ENCODE data around the gene C2orf81.

Gene C2orf81

DNA sequence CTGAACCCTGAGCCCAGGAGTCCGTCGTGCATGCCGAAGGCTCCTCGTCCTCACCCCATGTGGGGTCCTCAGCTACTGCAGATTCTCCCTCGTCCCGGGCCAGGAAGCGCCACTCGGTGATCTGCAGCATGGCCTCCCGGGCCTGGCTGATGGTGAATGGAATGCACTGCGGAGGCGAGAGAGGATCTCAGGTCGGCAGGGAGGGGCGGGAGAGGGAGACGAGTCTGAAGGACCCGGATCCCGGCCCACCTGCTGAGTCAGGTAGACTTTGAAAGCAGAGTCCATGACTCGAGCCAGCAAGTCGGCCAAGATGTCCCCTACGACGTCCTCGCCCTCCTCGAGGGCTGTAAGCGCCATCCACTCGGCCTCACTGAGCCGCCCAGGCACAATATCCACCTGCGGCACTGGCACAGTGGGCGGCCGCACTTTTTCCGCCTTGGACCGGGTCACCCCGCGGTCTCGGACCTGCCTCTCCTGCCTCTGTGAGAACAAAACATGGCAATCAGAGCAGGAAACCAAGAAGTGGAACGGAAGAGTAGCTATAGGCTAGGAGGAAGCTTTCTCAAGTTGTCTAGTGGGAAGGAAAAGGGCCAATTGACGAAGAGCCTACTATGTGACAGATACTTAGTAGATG lies 5.5 kb downstream of the C2orf81 start:
- TF ChIP-seq, protein P1, sequence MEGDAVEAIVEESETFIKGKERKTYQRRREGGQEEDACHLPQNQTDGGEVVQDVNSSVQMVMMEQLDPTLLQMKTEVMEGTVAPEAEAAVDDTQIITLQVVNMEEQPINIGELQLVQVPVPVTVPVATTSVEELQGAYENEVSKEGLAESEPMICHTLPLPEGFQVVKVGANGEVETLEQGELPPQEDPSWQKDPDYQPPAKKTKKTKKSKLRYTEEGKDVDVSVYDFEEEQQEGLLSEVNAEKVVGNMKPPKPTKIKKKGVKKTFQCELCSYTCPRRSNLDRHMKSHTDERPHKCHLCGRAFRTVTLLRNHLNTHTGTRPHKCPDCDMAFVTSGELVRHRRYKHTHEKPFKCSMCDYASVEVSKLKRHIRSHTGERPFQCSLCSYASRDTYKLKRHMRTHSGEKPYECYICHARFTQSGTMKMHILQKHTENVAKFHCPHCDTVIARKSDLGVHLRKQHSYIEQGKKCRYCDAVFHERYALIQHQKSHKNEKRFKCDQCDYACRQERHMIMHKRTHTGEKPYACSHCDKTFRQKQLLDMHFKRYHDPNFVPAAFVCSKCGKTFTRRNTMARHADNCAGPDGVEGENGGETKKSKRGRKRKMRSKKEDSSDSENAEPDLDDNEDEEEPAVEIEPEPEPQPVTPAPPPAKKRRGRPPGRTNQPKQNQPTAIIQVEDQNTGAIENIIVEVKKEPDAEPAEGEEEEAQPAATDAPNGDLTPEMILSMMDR (conservative IDR thresholded peaks at IDR 0.05; ENCODE audit: low read depth, low read length): no peak
- Histone ChIP-seq H3K4me3 (IDR thresholded peaks at IDR 0.05; ENCODE audit: insufficient read depth, low read depth, low read length) (no peak overlapping the region), H4K20me1 (ENCODE audit: insufficient read depth) (no peaks in the 10 kb centered on the region), H3K4me1 (ENCODE audit: low read depth, poor library complexity, severe bottlenecking) (peaks cover 7% of the 10 kb centered on the region), H3K27me3 (ENCODE audit: insufficient read depth, low read depth) (no peaks in the 10 kb centered on the region), H3K9ac (no peak overlapping the region), H3K36me3 (ENCODE audit: insufficient read depth) (no peaks in the 10 kb centered on the region), H3K27ac (no peak overlapping the region), H2AFZ (ENCODE audit: low read depth) (no peak overlapping the region), H3K4me2 (no peak overlapping the region), H3K79me2 (ENCODE audit: insufficient read depth, low read depth) (no peaks in the 10 kb centered on the region)

DNA sequence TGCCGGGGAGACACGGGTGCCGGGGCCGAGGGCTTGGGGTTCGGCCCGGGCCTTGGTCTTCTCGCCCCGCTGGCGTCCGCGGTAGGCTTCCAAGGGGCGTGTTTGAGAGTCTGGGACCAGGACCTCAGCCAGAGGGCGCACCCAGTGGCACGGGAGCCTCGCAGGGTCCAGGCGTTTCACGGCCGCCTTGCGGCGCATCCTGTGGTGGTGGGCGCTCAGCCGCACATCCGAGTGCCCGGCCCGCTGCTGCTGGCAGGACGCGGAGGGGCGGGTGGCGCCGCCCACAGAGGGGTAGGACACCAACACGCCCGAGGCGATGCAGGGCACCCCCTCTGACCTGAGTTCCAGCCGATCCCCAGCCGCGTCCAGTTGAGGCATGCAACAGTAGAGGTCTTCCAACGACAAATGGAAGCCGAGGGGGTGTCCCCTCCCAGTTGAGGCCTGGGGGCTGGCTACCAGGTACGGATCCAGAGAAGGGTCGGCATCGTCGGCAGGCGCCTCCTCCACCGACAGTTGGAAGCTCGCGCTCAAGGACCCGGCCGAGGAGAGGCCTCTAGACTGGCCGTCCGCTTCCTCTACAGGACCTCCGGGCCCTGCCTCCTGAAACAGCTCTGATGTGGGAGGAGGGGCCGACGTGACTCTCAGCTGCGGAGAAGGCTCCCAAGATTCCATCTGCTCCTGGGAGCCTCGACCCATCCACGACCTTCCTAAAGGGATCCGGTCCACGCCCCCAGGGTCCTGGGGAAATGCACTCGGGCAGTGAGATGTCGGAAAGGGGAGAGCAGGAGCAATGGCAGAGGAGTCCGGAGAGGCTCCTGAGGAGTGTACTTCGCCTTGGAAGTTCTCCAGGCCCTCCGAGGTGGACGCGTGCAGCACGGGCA lies 6.3 kb downstream of the C2orf81 start:
- Histone ChIP-seq H3K36me3 (ENCODE audit: insufficient read depth) (no peaks in the 10 kb centered on the region), H3K27me3 (ENCODE audit: insufficient read depth, low read depth) (no peaks in the 10 kb centered on the region), H3K9ac (no peak overlapping the region), H3K27ac (no peak overlapping the region), H3K4me3 (IDR thresholded peaks at IDR 0.05; ENCODE audit: insufficient read depth, low read depth, low read length) (no peak overlapping the region), H4K20me1 (ENCODE audit: insufficient read depth) (no peaks in the 10 kb centered on the region), H3K79me2 (ENCODE audit: insufficient read depth, low read depth) (no peaks in the 10 kb centered on the region), H3K4me2 (no peak overlapping the region), H2AFZ (ENCODE audit: low read depth) (no peak overlapping the region), H3K4me1 (ENCODE audit: low read depth, poor library complexity, severe bottlenecking) (no peaks in the 10 kb centered on the region)
- TF ChIP-seq, protein P1 (conservative IDR thresholded peaks at IDR 0.05; ENCODE audit: low read depth, low read length): no peak

DNA sequence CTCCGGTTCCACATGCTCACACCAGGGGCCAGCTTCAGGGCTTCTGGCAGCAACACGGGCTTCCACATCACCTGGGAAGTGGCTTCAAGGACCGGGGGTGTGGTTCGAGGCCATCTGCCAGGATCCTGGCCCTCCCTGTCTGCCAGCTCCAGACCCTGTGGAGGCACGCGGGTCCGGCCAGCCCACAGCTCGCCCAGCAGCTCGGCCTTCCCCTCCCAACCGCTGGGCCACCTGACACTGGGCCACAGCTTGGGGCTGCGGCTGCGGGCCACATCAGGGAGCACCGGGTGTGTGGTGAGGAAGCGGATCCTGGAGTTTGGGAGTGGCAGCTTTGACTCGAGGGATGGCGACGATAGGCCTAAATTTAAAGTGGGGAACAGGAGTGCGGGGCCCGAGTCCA lies 7.0 kb downstream of the C2orf81 start:
- no peaks in the 10 kb centered on the region for H3K27me3 ChIP-seq (ENCODE audit: insufficient read depth, low read depth)
- no peaks in the 10 kb centered on the region for H3K4me1 ChIP-seq (ENCODE audit: low read depth, poor library complexity, severe bottlenecking)
- H4K20me1 ChIP-seq (ENCODE audit: insufficient read depth): no peaks in the 10 kb centered on the region
- no peak overlapping the region for H3K27ac ChIP-seq
- TF ChIP-seq, protein P1 (conservative IDR thresholded peaks at IDR 0.05; ENCODE audit: low read depth, low read length): no peak
- no peak overlapping the region for H3K4me2 ChIP-seq
- H3K79me2 ChIP-seq (ENCODE audit: insufficient read depth, low read depth): no peaks in the 10 kb centered on the region
- H3K9ac ChIP-seq: no peak overlapping the region
- no peak overlapping the region for H3K4me3 ChIP-seq (IDR thresholded peaks at IDR 0.05; ENCODE audit: insufficient read depth, low read depth, low read length)
- H2AFZ ChIP-seq (ENCODE audit: low read depth): no peak overlapping the region
- no peaks in the 10 kb centered on the region for H3K36me3 ChIP-seq (ENCODE audit: insufficient read depth)

DNA sequence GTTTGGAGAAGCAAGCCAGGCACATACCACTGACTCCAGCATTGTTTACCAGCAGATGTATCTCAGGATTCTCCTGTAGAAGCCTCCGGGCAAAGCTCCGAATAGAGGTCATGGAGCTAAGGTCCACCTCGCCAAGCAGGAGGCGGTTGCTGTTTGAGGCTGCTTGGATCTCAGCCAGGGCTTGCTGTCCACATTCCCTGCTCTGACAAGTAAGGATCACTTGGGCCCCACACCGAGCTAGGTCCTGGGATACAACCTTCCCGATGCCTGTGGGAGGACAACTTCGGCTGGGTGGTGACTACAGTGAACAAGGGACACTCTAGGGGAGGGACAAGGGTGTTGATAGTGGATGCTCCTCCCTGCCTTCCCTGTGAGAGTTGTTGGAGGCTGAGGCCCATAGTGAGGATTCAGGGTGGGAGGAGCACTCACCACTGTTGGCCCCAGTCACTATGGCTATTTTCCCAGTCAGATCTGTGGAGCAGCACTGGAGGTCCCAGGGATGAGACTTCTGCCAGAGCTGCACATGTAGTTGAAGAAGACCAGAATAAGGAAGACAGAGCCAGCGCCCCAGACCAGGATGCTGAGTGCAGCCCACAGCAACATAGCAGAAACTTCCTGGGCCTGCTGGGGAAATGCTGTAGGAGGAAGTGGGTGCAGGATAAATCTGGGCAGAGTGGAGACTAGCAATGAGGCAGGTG lies 8.3 kb downstream of the C2orf81 start:
- H4K20me1 ChIP-seq (ENCODE audit: insufficient read depth): no peaks in the 10 kb centered on the region
- H2AFZ ChIP-seq (ENCODE audit: low read depth): no peak overlapping the region
- H3K4me3 ChIP-seq (IDR thresholded peaks at IDR 0.05; ENCODE audit: insufficient read depth, low read depth, low read length): no peak overlapping the region
- no peaks in the 10 kb centered on the region for H3K4me1 ChIP-seq (ENCODE audit: low read depth, poor library complexity, severe bottlenecking)
- no peak overlapping the region for H3K27ac ChIP-seq
- H3K9ac ChIP-seq: no peak overlapping the region
- TF ChIP-seq, protein P1 (conservative IDR thresholded peaks at IDR 0.05; ENCODE audit: low read depth, low read length): no peak
- H3K27me3 ChIP-seq (ENCODE audit: insufficient read depth, low read depth): no peaks in the 10 kb centered on the region
- no peaks in the 10 kb centered on the region for H3K79me2 ChIP-seq (ENCODE audit: insufficient read depth, low read depth)
- no peaks in the 10 kb centered on the region for H3K36me3 ChIP-seq (ENCODE audit: insufficient read depth)
- no peak overlapping the region for H3K4me2 ChIP-seq
